MG63 (cell line): ENCODE measurements around the gene AP2A1. TPM values are rescaled to one million over a fixed set of nuclear protein-coding genes. Genes with fewer than 3 reads are reported as not detected.

ENCODE experiments used
- DNase-seq: peaks from one replicate; pipeline ENCODE4 v3.0.0-alpha.2; 2020
- H3K27me3 ChIP-seq: fragments of 250-450 bp; sonication (Bioruptor Pico); 2 replicates; pipeline ENCODE4 v1.5.1; 2020; ENCODE audit warnings: mild to moderate bottlenecking, moderate library complexity
- H3K36me3 ChIP-seq: fragments of 250-450 bp; sonication (Bioruptor Pico); 2 replicates; pipeline ENCODE4 v1.5.1; 2020; ENCODE audit warnings: mild to moderate bottlenecking, moderate library complexity
- H3K4me3 ChIP-seq: fragments of 250-450 bp; sonication (Bioruptor Pico); 2 replicates; pipeline ENCODE4 v1.5.1; 2020; ENCODE audit warnings: mild to moderate bottlenecking, moderate library complexity
- H3K9me3 ChIP-seq: fragments of 250-450 bp; sonication (Bioruptor Pico); 2 replicates; pipeline ENCODE4 v1.5.1; 2020; ENCODE audit warnings: mild to moderate bottlenecking, moderate library complexity
- total RNA-seq: library from RNA; depleted of rRNA; stranded (reverse); fragments of >200 nt; shearing (Covaris generic); gene quantifications from 2 replicates; pipeline ENCODE4 v1.2.3, GENCODE V29; 2014; ENCODE audit warnings: low replicate concordance; rRNA removed

The AP2A1 gene
- total RNA-seq, 1 experiment from 2014 or later: 115 TPM

DNA sequence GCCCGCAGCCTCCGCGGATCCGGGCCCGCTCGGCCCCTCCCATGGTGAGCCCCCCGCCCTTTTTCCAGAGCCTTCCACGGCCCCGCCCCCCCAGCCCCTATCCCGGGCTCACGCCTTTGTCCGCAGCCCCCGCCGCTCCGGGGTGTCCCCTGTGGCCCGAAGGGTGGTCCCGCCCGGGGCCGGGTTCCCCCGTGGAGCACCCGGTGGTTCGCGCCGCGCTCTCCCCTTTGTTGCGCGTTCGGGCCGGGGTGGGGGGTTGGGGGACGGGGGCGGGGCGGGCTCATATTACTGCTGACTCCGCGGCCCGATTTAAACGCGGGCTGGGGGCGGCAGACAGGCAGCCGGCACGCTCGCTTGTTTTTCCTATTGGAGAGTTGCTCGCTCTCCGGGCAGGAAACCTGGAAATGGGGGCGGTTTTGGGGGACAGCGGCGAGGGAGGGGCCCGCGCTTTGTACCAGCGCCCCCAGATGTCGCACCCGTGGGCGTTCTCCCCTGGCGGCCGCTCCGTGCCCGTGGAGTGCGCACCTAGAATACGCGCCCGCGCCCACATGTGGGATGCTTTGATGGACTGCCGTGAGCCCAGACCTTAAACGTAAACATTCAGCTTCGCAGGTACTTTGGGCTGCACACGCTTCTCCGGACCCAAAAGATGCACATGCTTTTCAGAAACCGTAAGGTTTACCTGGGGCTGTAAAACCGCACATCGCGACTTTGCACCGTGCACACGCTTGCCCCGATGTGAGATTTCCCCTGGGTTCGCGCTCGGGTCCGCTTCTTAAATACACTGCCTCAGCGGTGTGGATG lies 84.9 kb downstream of the AP2A1 start:
- no peaks in the 10 kb centered on the region; the same call in 1 of the 2 replicates for H3K9me3 ChIP-seq
- DNase-seq: peak; percentile 47
- H3K36me3 ChIP-seq: peaks cover 30% of the 10 kb centered on the region
- no peaks in the 10 kb centered on the region for H3K27me3 ChIP-seq
- H3K4me3 ChIP-seq: peak overlapping the region; percentile 96

DNA sequence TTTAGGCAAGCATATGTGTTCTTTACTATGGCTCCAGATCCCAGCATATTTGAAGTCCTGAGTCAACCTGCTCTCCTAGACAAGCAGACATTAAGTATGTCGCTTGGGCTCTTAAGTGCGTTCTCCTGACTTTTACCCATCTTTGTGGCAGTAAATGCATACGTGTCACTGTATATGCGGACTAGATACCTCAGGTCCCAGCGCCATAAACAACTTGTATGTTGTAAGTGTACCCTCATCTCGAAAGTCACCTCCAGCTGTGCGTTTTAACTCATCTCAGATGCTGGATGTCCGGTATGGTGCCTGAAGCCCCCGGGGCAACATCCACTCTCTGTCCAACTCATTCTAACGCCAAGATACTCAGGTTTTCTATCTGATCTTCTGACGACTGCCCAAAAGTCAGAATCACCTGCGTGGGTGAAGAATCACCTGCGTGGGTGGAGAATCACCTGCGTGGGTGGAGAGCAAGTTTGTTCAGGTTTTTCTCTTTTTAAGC lies 85.9 kb downstream of the AP2A1 start:
- Histone ChIP-seq H3K4me3 (peak overlapping the region; percentile 96), H3K9me3 (no peaks in the 10 kb centered on the region; the same call in 1 of the 2 replicates), H3K36me3 (peaks cover 38% of the 10 kb centered on the region), H3K27me3 (no peaks in the 10 kb centered on the region)
- DNase-seq: no peak

GRCh38 chr19:49853852-49854377 lies 87.1 kb downstream of the AP2A1 start:
- Histone ChIP-seq H3K4me3 (no peak overlapping the region), H3K36me3 (peaks cover 47% of the 10 kb centered on the region), H3K9me3 (no peaks in the 10 kb centered on the region; the same call in 1 of the 2 replicates), H3K27me3 (no peaks in the 10 kb centered on the region)
- DNase-seq: no peak

- Histone ChIP-seq H3K27me3 (no peaks in the 10 kb centered on the region), H3K9me3 (no peaks in the 10 kb centered on the region; the same call in 1 of the 2 replicates), H3K36me3 (peaks cover 50% of the 10 kb centered on the region), H3K4me3 (no peak overlapping the region)
- no peak for DNase-seq
Observed at GRCh38 chr19:49854378-49855263, 87.8 kb downstream of the AP2A1 start.

DNA sequence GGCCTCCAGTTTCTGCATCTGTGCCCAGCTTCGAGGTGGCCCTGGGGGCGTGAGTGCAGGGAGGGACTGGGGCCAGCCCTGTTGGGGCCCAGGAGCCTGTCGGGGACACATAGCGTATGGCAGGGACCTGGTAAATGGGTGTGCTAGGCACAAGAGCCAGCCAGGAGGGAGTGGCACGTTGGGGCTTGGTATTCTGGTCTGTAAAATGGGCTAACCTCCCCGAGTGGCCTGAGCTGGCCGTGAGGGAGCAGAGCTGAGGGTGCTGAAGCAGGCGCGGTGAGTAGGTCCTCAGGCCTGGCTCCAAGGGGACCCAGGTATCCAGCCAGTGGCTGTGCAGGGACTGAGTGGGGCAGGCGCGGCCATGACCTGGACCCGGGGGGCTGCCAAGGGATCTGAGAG lies 88.5 kb downstream of the AP2A1 start:
- DNase-seq: no peak
- H3K9me3 ChIP-seq: no peaks in the 10 kb centered on the region; the same call in 1 of the 2 replicates
- H3K4me3 ChIP-seq: no peak overlapping the region
- H3K36me3 ChIP-seq: peaks cover 50% of the 10 kb centered on the region
- no peaks in the 10 kb centered on the region for H3K27me3 ChIP-seq

GRCh38 chr19:49855676-49856573 lies 89.1 kb downstream of the AP2A1 start:
- Histone ChIP-seq H3K4me3 (no peak overlapping the region), H3K9me3 (no peaks in the 10 kb centered on the region; the same call in 1 of the 2 replicates), H3K36me3 (peaks cover 54% of the 10 kb centered on the region), H3K27me3 (no peaks in the 10 kb centered on the region)
- DNase-seq: no peak

DNA sequence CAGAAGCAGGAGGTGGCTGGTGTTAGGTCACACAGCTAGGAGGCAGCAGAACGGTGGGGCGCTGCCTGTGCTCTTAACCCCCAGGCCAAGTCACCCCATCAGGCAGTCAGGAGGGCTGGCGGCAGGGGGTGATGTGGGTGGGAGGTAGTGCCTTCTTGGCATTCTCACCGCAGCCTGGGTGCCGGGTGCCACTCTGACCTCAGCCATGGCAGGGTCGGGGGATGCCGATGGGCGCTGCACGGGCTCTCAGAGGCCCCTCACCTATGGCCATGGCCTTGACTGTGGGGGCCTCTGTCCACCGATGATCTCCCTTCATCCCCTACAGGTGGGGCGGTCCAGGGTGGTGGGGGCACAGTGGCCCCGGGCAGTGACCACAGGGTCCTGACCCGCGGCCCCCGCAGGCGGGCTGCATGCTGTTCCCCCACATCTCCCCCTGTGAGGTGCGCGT lies 89.8 kb downstream of the AP2A1 start:
- Histone ChIP-seq H3K36me3 (peaks cover 59% of the 10 kb centered on the region), H3K27me3 (no peaks in the 10 kb centered on the region), H3K4me3 (no peak overlapping the region), H3K9me3 (no peaks in the 10 kb centered on the region; the same call in 1 of the 2 replicates)
- DNase-seq: no peak

Other genes with a start within 250 kb of the AP2A1 start
- 131 and 183 TPM in 2 replicates for gene RCN3, start 239.0 kb upstream of the AP2A1 start, total RNA-seq
- gene NOSIP, start 186.4 kb upstream of the AP2A1 start, total RNA-seq: 46.1 and 109 TPM in 2 replicates
- 0.20 TPM in 1 of 2 replicates, not detected in the other for gene PRRG2, start 185.7 kb upstream of the AP2A1 start, total RNA-seq
- gene PRR12, start 175.8 kb upstream of the AP2A1 start, total RNA-seq: 1.2 and 1.8 TPM in 2 replicates
- gene RRAS, start 126.9 kb upstream of the AP2A1 start, total RNA-seq: 66.4 and 72.7 TPM in 2 replicates
- gene SCAF1, start 124.8 kb upstream of the AP2A1 start, total RNA-seq: 13.4 and 22.7 TPM in 2 replicates
- gene IRF3, start 101.1 kb upstream of the AP2A1 start, total RNA-seq: 64.1 and 104 TPM in 2 replicates
- 3.0 TPM in 1 of 2 replicates, not detected in the other for gene BCL2L12, start 101.1 kb upstream of the AP2A1 start, total RNA-seq
- 705 and 777 TPM in 2 replicates for gene PRMT1, start 89.7 kb upstream of the AP2A1 start, total RNA-seq
- gene ADM5, start 77.4 kb upstream of the AP2A1 start, total RNA-seq: 0.33 and 1.4 TPM in 2 replicates
- not detected in 2 replicates for gene CPT1C, start 75.9 kb upstream of the AP2A1 start, total RNA-seq
- gene TSKS, start 3.7 kb upstream of the AP2A1 start, total RNA-seq: not detected in 2 replicates
- 8.2 and 31.4 TPM in 2 replicates for gene FUZ, start 46.3 kb downstream of the AP2A1 start, total RNA-seq
- 27.6 and 45.1 TPM in 2 replicates for gene MED25, start 51.3 kb downstream of the AP2A1 start, total RNA-seq
- gene PTOV1, start 84.2 kb downstream of the AP2A1 start, total RNA-seq: 45.1 and 96.1 TPM in 2 replicates
- gene PNKP, start 100.6 kb downstream of the AP2A1 start, total RNA-seq: 29.4 and 46.4 TPM in 2 replicates
- gene AKT1S1, start 110.4 kb downstream of the AP2A1 start, total RNA-seq: 12.1 and 16.5 TPM in 2 replicates
- 5.2 and 11.5 TPM in 2 replicates for gene TBC1D17, start 110.7 kb downstream of the AP2A1 start, total RNA-seq
- 3.6 TPM in 1 of 2 replicates, not detected in the other for gene IL4I1, start 129.9 kb downstream of the AP2A1 start, total RNA-seq
- 4.2 and 19.0 TPM in 2 replicates for gene ATF5, start 162.2 kb downstream of the AP2A1 start, total RNA-seq
- 76.0 and 81.5 TPM in 2 replicates for gene NUP62, start 162.5 kb downstream of the AP2A1 start, total RNA-seq
- not detected in 2 replicates for gene SIGLEC11, start 194.2 kb downstream of the AP2A1 start, total RNA-seq